A549 (cell line): ENCODE results near the gene CASTOR1. TPM values are rescaled to one million over a fixed set of nuclear protein-coding genes. Genes with fewer than 3 reads are reported as not detected.

Experiments
- ATAC-seq, 2 experiments: fragments of 200-7000 bp in 1 of 2; fragments of >200 bp in 1 of 2; cut with Nextera tagmentation in 1 of 2; cut with Tn5 transposase in 1 of 2; 3 replicates each; pipeline versions ENCODE4 v1.8.0 to v1.9.1; 2018 to 2020; ENCODE audit warnings: mild to moderate bottlenecking in 1 of 2, moderate library complexity in 1 of 2
- CTCF ChIA-PET: fragments of 300-600 bp; sonication (Branson Sonifier 250); formaldehyde crosslinking; extraction: SDS; loops from one replicate; lab custom pipeline; 2021; ENCODE audit warnings: antibody characterized with exemption, inconsistent platforms; lab: Yijun Ruan, JAX
- POLR2A ChIA-PET: fragments of 350-600 bp; formaldehyde crosslinking; extraction: SDS; loops from one replicate; lab custom pipeline; 2021; ENCODE audit warnings: antibody characterized with exemption, inconsistent platforms; lab: Yijun Ruan, JAX
- DNase-seq, 2 experiments: peaks; one replicate each; pipeline versions ENCODE4 v3.0.0 to v3.0.0-alpha.2; 2011 to 2016; ENCODE audit warnings: low read depth in 1 of 2, low spot score in 1 of 2
- FAIRE-seq: peaks from 2 replicates; lab custom pipeline; 2011; peaks lifted over from hg19 to GRCh38; lab: Jason Lieb, UNC
- H3K27ac ChIP-seq, 2 experiments: fragments of >200 bp; sonication (Bioruptor Twin); formaldehyde crosslinking; 3 replicates each; pipeline ENCODE4 v1.5.1; 2016 to 2017
- H3K4me1 ChIP-seq: fragments of >200 bp; sonication (Bioruptor Twin); formaldehyde crosslinking; 3 replicates; pipeline ENCODE4 v1.6.1; 2016
- H3K4me2 ChIP-seq: fragments of >200 bp; sonication (Bioruptor Twin); formaldehyde crosslinking; 3 replicates; pipeline ENCODE4 v1.6.1; 2016
- H3K4me3 ChIP-seq: fragments of >200 bp; sonication (Bioruptor Twin); formaldehyde crosslinking; 3 replicates; pipeline ENCODE4 v1.5.1; 2016
- H3K9me3 ChIP-seq: fragments of >200 bp; sonication (Bioruptor Twin); formaldehyde crosslinking; 3 replicates; pipeline ENCODE4 v1.6.1; 2016
- ATOH8 ChIP-seq: fragments of 250-450 bp; sonication (Bioruptor Pico); IDR thresholded peaks from 2 replicates; pipeline ENCODE4 v1.5.0; 2020; ENCODE audit warnings: low read depth, mild to moderate bottlenecking, moderate library complexity
- BHLHE40 ChIP-seq: IDR thresholded peaks from 2 replicates; pipeline ENCODE4 v1.6.1; 2012; ENCODE audit warnings: low read depth, low read length, inconsistent platforms
- CBX8 ChIP-seq: fragments of 200-600 bp; sonication (generic); IDR thresholded peaks from 2 replicates; pipeline ENCODE4 v1.6.1; 2016
- CHD2 ChIP-seq: fragments of 150-350 bp; IDR thresholded peaks from 2 replicates; pipeline ENCODE4 v1.6.1; 2014; ENCODE audit warnings: low read length; ENCODE audit not compliant: partially characterized antibody
- CHD4 ChIP-seq: fragments of 200-600 bp; sonication (generic); IDR thresholded peaks from 2 replicates; pipeline ENCODE4 v1.6.1; 2016; ENCODE audit warnings: antibody characterized with exemption, mild to moderate bottlenecking, borderline replicate concordance
- CTCF ChIP-seq: fragments of >200 bp; sonication (Bioruptor Twin); formaldehyde crosslinking; IDR thresholded peaks from 3 replicates; pipeline ENCODE4 v1.5.1; 2016
- EHF ChIP-seq: fragments of 250-450 bp; sonication (Bioruptor Pico); IDR thresholded peaks from 2 replicates; pipeline ENCODE4 v1.5.0; 2020; ENCODE audit warnings: mild to moderate bottlenecking
- EP300 ChIP-seq, 2 experiments: fragments of >200 bp; sonication (Bioruptor Twin); formaldehyde crosslinking; IDR thresholded peaks; 2 replicates in 1 of 2; 3 replicates in 1 of 2; pipeline ENCODE4 v1.6.1; 2016 to 2017
- FOXS1 ChIP-seq: fragments of 250-450 bp; sonication (Bioruptor Pico); IDR thresholded peaks from 2 replicates; pipeline ENCODE4 v1.5.0; 2020; ENCODE audit warnings: mild to moderate bottlenecking, moderate library complexity
- HDAC2 ChIP-seq: fragments of 200-600 bp; sonication (generic); IDR thresholded peaks from 2 replicates; pipeline ENCODE4 v1.6.1; 2016
- HMGXB4 ChIP-seq: fragments of 250-450 bp; sonication (Bioruptor Pico); IDR thresholded peaks from 2 replicates; pipeline ENCODE4 v1.5.0; 2021; ENCODE audit warnings: mild to moderate bottlenecking, moderate library complexity, borderline replicate concordance
- HOXA7 ChIP-seq: fragments of 250-450 bp; sonication (Bioruptor Pico); IDR thresholded peaks from 2 replicates; pipeline ENCODE4 v1.5.0; 2020; ENCODE audit warnings: mild to moderate bottlenecking, moderate library complexity
- HOXB13 ChIP-seq: fragments of 250-450 bp; sonication (Bioruptor Pico); IDR thresholded peaks from 2 replicates; pipeline ENCODE4 v1.5.0; 2020; ENCODE audit warnings: low read depth, mild to moderate bottlenecking, moderate library complexity
- HOXB5 ChIP-seq: fragments of 250-450 bp; sonication (Bioruptor Pico); IDR thresholded peaks from 2 replicates; pipeline ENCODE4 v1.5.0; 2020; ENCODE audit warnings: mild to moderate bottlenecking, moderate library complexity
- JUN ChIP-seq, 2 experiments: fragments of >200 bp; sonication (Bioruptor Twin); formaldehyde crosslinking; IDR thresholded peaks; 2 replicates in 1 of 2; 3 replicates in 1 of 2; pipeline ENCODE4 v1.6.1; 2016 to 2017
- JUNB ChIP-seq: fragments of >200 bp; sonication (Bioruptor Twin); formaldehyde crosslinking; IDR thresholded peaks from 2 replicates; pipeline ENCODE4 v1.6.1; 2016
- KDM1A ChIP-seq: fragments of 200-600 bp; sonication (generic); IDR thresholded peaks from 2 replicates; pipeline ENCODE4 v1.6.1; 2016; ENCODE audit warnings: low read depth, mild to moderate bottlenecking
- NFE2L2 ChIP-seq: fragments of 150-350 bp; conservative IDR thresholded peaks from 2 replicates; pipeline ENCODE4 v1.6.1; 2014; ENCODE audit warnings: low read length
- PBX3 ChIP-seq: IDR thresholded peaks from 2 replicates; pipeline ENCODE4 v1.6.1; 2012
- POLR2A ChIP-seq: IDR thresholded peaks from 2 replicates; pipeline ENCODE4 v1.6.1; 2012; ENCODE audit warnings: mild to moderate bottlenecking, low read length
- RAD21 ChIP-seq, 2 experiments: fragments of >200 bp in 1 of 2; sonication (Bioruptor Twin) in 1 of 2; formaldehyde crosslinking in 1 of 2; IDR thresholded peaks in 1 of 2; conservative IDR thresholded peaks in 1 of 2; 2 replicates in 1 of 2; 3 replicates in 1 of 2; pipeline ENCODE4 v1.6.1; 2012 to 2018; ENCODE audit warnings: inconsistent platforms in 1 of 2
- RARB ChIP-seq: fragments of 250-450 bp; sonication (Bioruptor Pico); IDR thresholded peaks from 2 replicates; pipeline ENCODE4 v1.8.0; 2021; ENCODE audit warnings: mild to moderate bottlenecking, moderate library complexity
- RFX5 ChIP-seq: fragments of 450-650 bp; IDR thresholded peaks from 2 replicates; pipeline ENCODE4 v1.7.1; 2014; ENCODE audit warnings: antibody characterized with exemption, mild to moderate bottlenecking, moderate library complexity
- RNF2 ChIP-seq: fragments of 200-600 bp; sonication (generic); IDR thresholded peaks from 2 replicates; pipeline ENCODE4 v1.6.1; 2016; ENCODE audit warnings: low read depth, mild to moderate bottlenecking, antibody characterized with exemption, moderate library complexity, borderline replicate concordance
- SMC3 ChIP-seq: fragments of >200 bp; sonication (Bioruptor Twin); formaldehyde crosslinking; IDR thresholded peaks from 3 replicates; pipeline ENCODE4 v1.6.1; 2018; ENCODE audit warnings: inconsistent platforms
- TFCP2L1 ChIP-seq: fragments of 250-450 bp; sonication (Bioruptor Pico); IDR thresholded peaks from 2 replicates; pipeline ENCODE4 v1.5.0; 2021; ENCODE audit warnings: mild to moderate bottlenecking
- USF2 ChIP-seq: fragments of 450-650 bp; IDR thresholded peaks from 2 replicates; pipeline ENCODE4 v1.6.1; 2014; ENCODE audit warnings: antibody characterized with exemption
- ZFP36 ChIP-seq: fragments of 450-650 bp; IDR thresholded peaks from 2 replicates; pipeline ENCODE4 v1.6.1; 2014; ENCODE audit warnings: borderline replicate concordance; ENCODE audit not compliant: partially characterized antibody
- ZSCAN20 ChIP-seq: fragments of 250-450 bp; sonication (Bioruptor Pico); IDR thresholded peaks from 2 replicates; pipeline ENCODE4 v1.8.0; 2022; ENCODE audit warnings: mild to moderate bottlenecking, moderate library complexity
- WGBS: methylation state at CpG from one replicate; pipeline ENCODE4 v1.1.6; 2017; ENCODE audit errors: missing lambda C conversion rate; 5-methylcytosine and 5-hydroxymethylcytosine counted together
- polyA plus RNA-seq, 4 experiments: library from polyadenylated mRNA; depleted of rRNA in 3 of 4; stranded (reverse); fragments of >200 nt; fragmentation: RNase III in 1 of 4; extraction: RNeasy Plus Mini Kit Qiagen cat#74134 plus additional on column Dnase treatment in 1 of 4; gene quantifications; 2 replicates in 3 of 4; 3 replicates in 1 of 4; pipeline ENCODE4 v1.2.3, GENCODE V29; 2011 to 2017

CASTOR1 gene
- polyA plus RNA-seq, 2 of the 4 experiments (the other 2 are of a cell fraction) = 4.7 to 12.2 TPM

- 95% methylated on average over 2 of the region's 2 CpGs for WGBS
- CTCF ChIA-PET = interaction anchor here (1.1 to 2.8 kb wide), 3 partner anchors 10 to 77 kb away, joined by 3 to 8 read pairs (median 4); no protein-coding TSS in a partner anchor
- POLR2A ChIA-PET = no interaction called here
- H3K27ac ChIP-seq = no peak overlapping the region
- no peak overlapping the region for H3K4me2 ChIP-seq
- DNase-seq = no peak
- no peak for ATAC-seq
- H3K9me3 ChIP-seq = no peaks in the 10 kb centered on the region
- no peak for FAIRE-seq
- TF ChIP-seq NFE2L2 (no peak), RARB (no peak), CTCF (no peak), HOXB5 (no peak), EP300 (IDR thresholded peaks at IDR 0.05) (no peak), CBX8 (no peak), HOXA7 (CRISPR knock-in tag) (no peak), FOXS1 (CRISPR knock-in tag) (no peak), SMC3 (no peak), HDAC2 (no peak), TFCP2L1 (no peak), RAD21 (conservative IDR thresholded peaks at IDR 0.05 in 1 of 2, IDR thresholded peaks at IDR 0.05 in 1 of 2) (no peak), BHLHE40 (no peak), KDM1A (no peak), JUN (IDR thresholded peaks at IDR 0.05) (no peak), RNF2 (no peak), ZSCAN20 (CRISPR knock-in tag) (no peak)
- H3K4me3 ChIP-seq = no peak overlapping the region
- H3K4me1 ChIP-seq = peaks cover under 1% of the 10 kb centered on the region; the same call in 1 of the 3 replicates
These were observed 43.8 kb upstream of the CASTOR1 start for GRCh38 chr22:30332994-30333706.

- H3K4me3 ChIP-seq = no peak overlapping the region
- no peak overlapping the region for H3K4me2 ChIP-seq
- FAIRE-seq (no peak), DNase-seq (no peak), ATAC-seq (no peak)
- H3K27ac ChIP-seq = no peak overlapping the region
- TF ChIP-seq CTCF (no peak), JUNB (no peak), CHD4 (no peak), ZFP36 (no peak), USF2 (no peak), HDAC2 (no peak), EHF (CRISPR knock-in tag) (no peak), PBX3 (no peak), CHD2 (no peak), ATOH8 (CRISPR knock-in tag) (no peak), POLR2A (no peak), HMGXB4 (CRISPR knock-in tag) (no peak), HOXB13 (CRISPR knock-in tag) (no peak), RAD21 (conservative IDR thresholded peaks at IDR 0.05 in 1 of 2, IDR thresholded peaks at IDR 0.05 in 1 of 2) (no peak), RFX5 (no peak)
- H3K9me3 ChIP-seq = no peaks in the 10 kb centered on the region
- WGBS = 91% methylated on average over 3 of the region's 5 CpGs
- CTCF ChIA-PET = interaction anchor here (0.6 to 2.8 kb wide), 4 partner anchors 9 to 820 kb away, joined by 3 to 8 read pairs (median 4); no protein-coding TSS in a partner anchor
- H3K4me1 ChIP-seq = peaks cover 6% of the 10 kb centered on the region; the same call in 2 of the 3 replicates
- POLR2A ChIA-PET = no interaction called here
These were observed 43.2 kb upstream of the CASTOR1 start for GRCh38 chr22:30332551-30332950.
